NT2/D1 (cell line): ENCODE measurements around the gene TALDO1.

Experiments
- DNase-seq: peaks from one replicate; pipeline ENCODE4 v3.0.0-alpha.2; 2011; ENCODE audit warnings: low read depth, low spot score
- H3K27me3 ChIP-seq: 2 replicates; pipeline ENCODE4 v1.6.0; 2011; ENCODE audit warnings: mild to moderate bottlenecking; ENCODE audit not compliant: insufficient read length, insufficient read depth
- H3K36me3 ChIP-seq: 2 replicates; pipeline ENCODE4 v1.6.1; 2011; ENCODE audit warnings: mild to moderate bottlenecking, low read length, mixed read lengths; ENCODE audit not compliant: insufficient read depth, insufficient read length
- H3K4me1 ChIP-seq: 2 replicates; pipeline ENCODE4 v1.5.1; 2011; ENCODE audit not compliant: insufficient read depth, insufficient read length
- H3K4me3 ChIP-seq: 2 replicates; pipeline ENCODE4 v1.5.1; 2011; ENCODE audit warnings: low read depth; ENCODE audit not compliant: insufficient read length
- H3K9ac ChIP-seq: 2 replicates; pipeline ENCODE4 v1.6.0; 2011; ENCODE audit warnings: low read depth; ENCODE audit not compliant: insufficient read length
- H3K9me3 ChIP-seq: 2 replicates; pipeline ENCODE4 v1.5.1; 2011; ENCODE audit warnings: mild to moderate bottlenecking, low read length; ENCODE audit not compliant: insufficient read depth
- SUZ12 ChIP-seq: IDR thresholded peaks from 2 replicates; pipeline ENCODE4 v1.6.1; 2011; ENCODE audit not compliant: insufficient read length, insufficient read depth; ENCODE audit errors: extremely low read depth
- YY1 ChIP-seq: IDR thresholded peaks from 2 replicates; pipeline ENCODE4 v1.6.1; 2011; ENCODE audit not compliant: insufficient read length, insufficient read depth
- ZNF274 ChIP-seq: IDR thresholded peaks from 2 replicates; pipeline ENCODE4 v1.6.1; 2011; ENCODE audit warnings: mild to moderate bottlenecking, low read depth, low read length

The TALDO1 gene

DNA sequence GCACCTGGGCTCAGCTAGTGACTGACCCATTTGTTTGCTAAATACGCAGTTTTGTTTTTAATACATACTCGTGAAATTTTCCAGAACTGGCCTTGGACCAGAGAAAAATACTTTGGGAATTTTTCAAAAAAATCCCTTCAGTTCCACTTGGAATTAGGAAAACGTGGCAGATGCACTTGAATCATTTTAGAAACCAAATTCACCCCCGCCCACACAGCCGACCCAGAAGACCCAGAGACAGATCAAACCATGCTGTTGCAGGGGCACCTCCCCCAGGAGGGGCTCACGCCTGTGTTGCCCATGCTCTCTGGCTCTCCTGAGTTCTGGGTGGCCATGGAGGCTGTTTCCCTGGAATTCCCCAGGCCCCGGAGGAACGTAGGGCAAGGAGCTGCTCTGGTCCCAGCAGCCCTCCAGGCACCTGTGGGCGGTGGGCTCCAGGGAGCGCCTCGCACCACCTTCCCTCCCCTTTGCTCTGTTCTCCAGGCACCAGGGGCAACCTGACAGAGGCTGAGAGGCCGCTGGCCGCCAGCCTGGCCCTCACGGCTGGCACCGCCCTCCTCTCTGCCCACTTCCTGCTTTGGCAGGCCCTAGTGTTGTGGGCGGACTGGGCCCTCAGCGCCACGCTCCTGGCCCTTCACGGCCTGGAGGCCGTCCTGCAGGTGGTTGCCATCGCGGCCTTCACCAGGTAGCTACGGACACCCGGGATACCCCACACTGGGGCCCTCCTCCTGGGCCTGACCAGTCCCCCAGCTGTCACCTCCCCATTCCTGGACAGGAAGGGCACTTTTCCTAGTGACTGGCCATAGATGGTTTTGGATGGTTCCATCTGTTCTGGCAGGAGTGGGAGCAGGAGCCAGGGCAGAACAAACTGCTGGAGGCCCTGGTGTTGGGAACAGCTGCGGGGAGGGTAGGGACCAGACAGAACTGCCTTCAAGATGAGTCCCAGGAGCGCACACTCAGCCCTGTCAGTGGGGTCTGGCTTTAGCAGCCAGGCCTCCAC is 44.5 kb upstream of the TALDO1 start:
- no peak for DNase-seq
- Histone ChIP-seq H3K36me3 (peaks cover 47% of the 10 kb centered on the region), H3K9me3 (no peaks in the 10 kb centered on the region), H3K4me3 (no peak overlapping the region), H3K4me1 (peaks cover 18% of the 10 kb centered on the region), H3K27me3 (peaks cover 7% of the 10 kb centered on the region), H3K9ac (peak overlapping the region; percentile 27)
- no peak for TF ChIP-seq ZNF274
- TF ChIP-seq YY1: no peak
- TF ChIP-seq SUZ12: no peak

GRCh38 chr11:703506-703905 is 43.8 kb upstream of the TALDO1 start:
- DNase-seq: no peak
- Histone ChIP-seq H3K4me1 (peaks cover 24% of the 10 kb centered on the region), H3K27me3 (peaks cover 7% of the 10 kb centered on the region), H3K36me3 (peaks cover 47% of the 10 kb centered on the region), H3K9ac (no peak overlapping the region), H3K4me3 (no peak overlapping the region), H3K9me3 (no peaks in the 10 kb centered on the region)
- TF ChIP-seq ZNF274: no peak
- no peak for TF ChIP-seq SUZ12
- no peak for TF ChIP-seq YY1

DNA sequence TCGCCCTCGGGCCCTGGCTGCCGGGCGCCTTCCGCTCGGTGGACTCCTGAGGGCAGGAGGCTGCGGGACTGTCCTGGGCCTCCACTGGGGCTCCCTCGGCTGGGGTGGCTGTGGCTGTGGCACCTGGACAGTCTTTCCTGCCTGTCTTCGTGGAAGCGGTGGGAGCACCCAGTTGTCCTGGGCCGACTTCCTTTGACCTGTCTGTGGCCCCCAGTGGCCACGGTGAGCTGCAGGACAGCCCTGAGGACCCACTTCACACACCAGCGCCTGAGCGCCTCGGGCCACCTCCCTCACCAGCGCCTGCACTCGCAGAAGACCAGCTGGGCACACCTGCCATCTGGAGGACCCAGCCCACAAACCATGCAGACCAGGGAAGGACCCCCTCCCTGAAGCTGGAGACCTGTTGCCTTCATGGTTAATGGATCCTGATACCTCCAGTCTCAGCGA is 43.0 kb upstream of the TALDO1 start:
- no peak for DNase-seq
- H3K4me3 ChIP-seq: no peak overlapping the region
- H3K36me3 ChIP-seq: peaks cover 50% of the 10 kb centered on the region
- no peak for TF ChIP-seq YY1
- no peak for TF ChIP-seq ZNF274
- TF ChIP-seq SUZ12: no peak
- H3K4me1 ChIP-seq: peaks cover 29% of the 10 kb centered on the region
- no peaks in the 10 kb centered on the region for H3K9me3 ChIP-seq
- no peak overlapping the region for H3K9ac ChIP-seq
- H3K27me3 ChIP-seq: peaks cover 7% of the 10 kb centered on the region

GRCh38 chr11:704781-705645 is 42.3 kb upstream of the TALDO1 start:
- H3K4me1 ChIP-seq: peaks cover 34% of the 10 kb centered on the region
- peaks cover 51% of the 10 kb centered on the region for H3K36me3 ChIP-seq
- peaks cover 7% of the 10 kb centered on the region for H3K27me3 ChIP-seq
- no peaks in the 10 kb centered on the region for H3K9me3 ChIP-seq
- TF ChIP-seq YY1: no peak
- no peak for TF ChIP-seq ZNF274
- TF ChIP-seq SUZ12: no peak
- DNase-seq: no peak
- no peak overlapping the region for H3K4me3 ChIP-seq
- H3K9ac ChIP-seq: peak overlapping the region; percentile 76

DNA sequence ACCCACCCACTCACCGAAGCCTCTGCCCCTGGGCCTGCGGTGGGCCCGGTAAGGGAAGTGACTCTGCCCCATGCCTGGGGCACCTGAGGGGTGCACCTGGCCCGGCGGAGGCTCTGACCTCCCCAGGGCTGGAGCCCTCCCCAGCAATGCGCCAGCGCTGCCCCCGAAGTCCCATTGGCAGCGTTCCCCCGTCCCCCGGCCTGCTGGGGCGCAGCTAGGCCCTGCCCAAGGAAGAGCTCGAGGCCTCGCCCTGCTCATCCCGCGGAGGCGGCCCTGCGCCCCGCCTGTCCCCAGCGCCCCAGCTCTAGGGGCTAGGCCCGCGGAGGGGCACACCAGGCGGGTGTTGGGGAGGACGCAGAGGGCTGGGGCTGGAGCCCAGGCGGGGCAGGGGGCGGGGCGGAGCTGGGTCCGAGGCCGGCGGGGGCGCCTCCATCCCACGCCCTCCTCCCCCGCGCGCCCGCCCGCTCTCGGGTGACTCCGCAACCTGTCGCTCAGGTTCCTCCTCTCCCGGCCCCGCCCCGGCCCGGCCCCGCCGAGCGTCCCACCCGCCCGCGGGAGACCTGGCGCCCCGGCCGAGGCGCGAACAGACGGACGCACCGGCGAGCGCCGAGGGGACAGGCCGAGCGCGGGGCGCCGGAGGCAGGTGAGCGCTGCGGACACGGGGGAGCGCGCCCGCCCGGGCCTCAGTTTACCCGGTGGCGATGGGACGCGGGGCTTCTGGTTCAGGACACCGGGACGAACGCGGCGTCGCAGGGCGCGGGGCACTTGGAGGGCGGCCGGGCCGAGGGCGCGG is 41.4 kb upstream of the TALDO1 start, which contains the start of gene EPS8L2:
Gene EPS8L2 (plus strand): TSS at position 586 of the 793 bp plus-strand sequence. CDS start 3,177 bp downstream, outside the sequence.
- no peak for DNase-seq
- Histone ChIP-seq H3K36me3 (peaks cover 48% of the 10 kb centered on the region), H3K4me1 (peaks cover 42% of the 10 kb centered on the region), H3K9me3 (no peaks in the 10 kb centered on the region), H3K4me3 (peak within 1 kb of the TSS; percentile 53), H3K27me3 (peaks cover 7% of the 10 kb centered on the region), H3K9ac (peak within 1 kb of the TSS; percentile 90)
- TF ChIP-seq ZNF274 (no peak), YY1 (no peak), SUZ12 (no peak)

DNA sequence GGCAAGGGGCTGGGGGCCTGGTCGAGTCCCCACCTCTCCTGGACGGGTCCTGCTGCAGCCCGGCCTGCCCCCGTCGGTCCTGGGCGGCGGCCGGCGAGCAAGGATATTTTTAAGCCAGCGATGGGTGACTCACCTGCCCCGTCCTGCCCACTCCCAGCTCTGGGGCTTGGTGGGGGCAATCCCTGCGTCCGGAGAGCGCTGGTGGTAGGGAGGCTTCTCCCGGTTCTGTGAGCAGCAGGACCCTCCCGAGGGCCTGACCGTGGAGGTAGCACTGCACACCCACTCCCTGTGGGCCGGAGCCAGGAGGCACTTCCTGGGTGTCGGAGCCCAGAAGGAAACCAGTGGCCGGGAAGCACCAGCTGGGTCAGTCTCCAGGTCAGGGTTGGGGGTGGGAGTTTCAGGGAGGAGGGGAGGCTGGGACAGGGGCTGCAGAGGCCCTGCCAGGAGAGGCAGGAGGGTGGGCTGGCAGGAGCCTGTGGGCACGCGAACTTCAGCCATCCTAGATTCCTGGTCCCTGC is 40.8 kb upstream of the TALDO1 start:
- H3K36me3 ChIP-seq: peaks cover 46% of the 10 kb centered on the region
- H3K9me3 ChIP-seq: no peaks in the 10 kb centered on the region
- peaks cover 42% of the 10 kb centered on the region for H3K4me1 ChIP-seq
- no peak for DNase-seq
- TF ChIP-seq ZNF274 (no peak), YY1 (no peak), SUZ12 (no peak)
- H3K4me3 ChIP-seq: peak overlapping the region; percentile 53
- peak overlapping the region; percentile 90 for H3K9ac ChIP-seq
- H3K27me3 ChIP-seq: peaks cover 7% of the 10 kb centered on the region
